Loucy (cell line): Measurements from ENCODE around the gene SLC2A11.

Experiments used
- H2AFZ ChIP-seq: fragments of 200-600 bp; sonication (generic); 2 replicates; pipeline ENCODE4 v1.6.0; 2016; ENCODE audit warnings: antibody characterized with exemption, mild to moderate bottlenecking, low read length, moderate library complexity
- H3F3A ChIP-seq: fragments of 200-600 bp; 2 replicates; pipeline ENCODE4 v1.6.0; 2016; ENCODE audit warnings: antibody characterized with exemption, low read depth, mild to moderate bottlenecking
- H3K27me3 ChIP-seq: fragments of 200-600 bp; sonication (generic); 2 replicates; pipeline ENCODE4 v1.6.1; 2014; ENCODE audit warnings: low read length, mild to moderate bottlenecking; ENCODE audit not compliant: insufficient read depth, poor library complexity, severe bottlenecking
- H3K36me3 ChIP-seq: fragments of 200-600 bp; sonication (generic); 2 replicates; pipeline ENCODE4 v1.6.1; 2016; ENCODE audit warnings: low read length; ENCODE audit not compliant: insufficient read depth
- H3K4me1 ChIP-seq: fragments of 200-600 bp; sonication (generic); 2 replicates; pipeline ENCODE4 v1.5.1; 2014; ENCODE audit warnings: low read length, mild to moderate bottlenecking; ENCODE audit not compliant: insufficient read depth, poor library complexity, severe bottlenecking
- H3K4me2 ChIP-seq: fragments of 200-600 bp; sonication (generic); 2 replicates; pipeline ENCODE4 v1.6.0; 2014; ENCODE audit warnings: antibody characterized with exemption, low read length, low read depth, mild to moderate bottlenecking; ENCODE audit not compliant: poor library complexity, severe bottlenecking
- H3K4me3 ChIP-seq: fragments of 200-600 bp; sonication (generic); 2 replicates; pipeline ENCODE4 v1.5.1; 2014; ENCODE audit warnings: low read length, mild to moderate bottlenecking, mixed read lengths; ENCODE audit not compliant: poor library complexity, severe bottlenecking
- H3K79me2 ChIP-seq: fragments of 200-600 bp; sonication (generic); 2 replicates; pipeline ENCODE4 v1.6.1; 2014; ENCODE audit warnings: low read length; ENCODE audit not compliant: insufficient read depth
- H3K9ac ChIP-seq: fragments of 200-600 bp; sonication (generic); 2 replicates; pipeline ENCODE4 v1.6.0; 2014; ENCODE audit warnings: mild to moderate bottlenecking, low read depth, low read length, moderate library complexity; ENCODE audit not compliant: poor library complexity, severe bottlenecking
- H3K9me2 ChIP-seq: fragments of 200-600 bp; sonication (generic); replicated peaks from 2 replicates; pipeline ENCODE4 v1.6.1; 2016; ENCODE audit warnings: low read depth, low read length, mixed read lengths
- H3K9me3 ChIP-seq: fragments of 200-600 bp; sonication (generic); 2 replicates; pipeline ENCODE4 v1.6.1; 2014; ENCODE audit warnings: mild to moderate bottlenecking, antibody characterized with exemption, low read length, low read depth; ENCODE audit not compliant: insufficient read depth
- H4K20me1 ChIP-seq: fragments of 200-600 bp; sonication (generic); 2 replicates; pipeline ENCODE4 v1.6.0; 2014; ENCODE audit warnings: antibody characterized with exemption, low read length, mild to moderate bottlenecking; ENCODE audit not compliant: insufficient read depth, poor library complexity, severe bottlenecking
- CTCF ChIP-seq: fragments of 200-600 bp; sonication (generic); conservative IDR thresholded peaks from 2 replicates; pipeline ENCODE4 v1.5.1; 2014; ENCODE audit warnings: mild to moderate bottlenecking, antibody characterized with exemption, low read length
- EZH2phosphoT487 ChIP-seq: fragments of 200-600 bp; IDR thresholded peaks from 2 replicates; pipeline ENCODE4 v1.6.1; 2018; ENCODE audit warnings: antibody characterized with exemption, mild to moderate bottlenecking, moderate library complexity, borderline replicate concordance

Gene SLC2A11

GRCh38 chr22:23888615-23889401 is 31.1 kb downstream of the SLC2A11 start:
- no peaks in the 10 kb centered on the region for H3K9me3 ChIP-seq
- H3K27me3 ChIP-seq = no peaks in the 10 kb centered on the region
- no peak overlapping the region for H3K9ac ChIP-seq
- H3K9me2 ChIP-seq = no peaks in the 10 kb centered on the region
- no peaks in the 10 kb centered on the region for H3K79me2 ChIP-seq
- H3F3A ChIP-seq = peaks cover 5% of the 10 kb centered on the region; the same call in 1 of the 2 replicates
- no peak overlapping the region for H3K4me2 ChIP-seq
- peak; percentile 29 for TF ChIP-seq CTCF
- no peak for TF ChIP-seq EZH2phosphoT487
- no peaks in the 10 kb centered on the region for H3K36me3 ChIP-seq
- H2AFZ ChIP-seq = no peak overlapping the region
- H3K4me3 ChIP-seq = no peak overlapping the region
- no peaks in the 10 kb centered on the region for H4K20me1 ChIP-seq
- H3K4me1 ChIP-seq = peaks cover 9% of the 10 kb centered on the region

GRCh38 chr22:23889620-23890019 is 31.9 kb downstream of the SLC2A11 start:
- TF ChIP-seq EZH2phosphoT487 = no peak
- TF ChIP-seq CTCF = no peak
- Histone ChIP-seq H3K4me1 (peaks cover 10% of the 10 kb centered on the region), H3K4me3 (no peak overlapping the region), H3F3A (peaks cover 5% of the 10 kb centered on the region; the same call in 1 of the 2 replicates), H3K4me2 (no peak overlapping the region), H4K20me1 (peaks cover 3% of the 10 kb centered on the region), H3K9me3 (no peaks in the 10 kb centered on the region), H3K9ac (no peak overlapping the region), H3K9me2 (no peaks in the 10 kb centered on the region), H3K36me3 (no peaks in the 10 kb centered on the region), H2AFZ (no peak overlapping the region), H3K79me2 (peaks cover 4% of the 10 kb centered on the region), H3K27me3 (peaks cover 3% of the 10 kb centered on the region)

GRCh38 chr22:23891726-23892125 is 34.1 kb downstream of the SLC2A11 start:
- Histone ChIP-seq H3K9me2 (no peaks in the 10 kb centered on the region), H3K79me2 (peaks cover 25% of the 10 kb centered on the region), H3K4me3 (no peak overlapping the region), H3K36me3 (peaks cover 16% of the 10 kb centered on the region; the same call in 1 of the 2 replicates), H3F3A (peaks cover 5% of the 10 kb centered on the region; the same call in 1 of the 2 replicates), H3K4me1 (peaks cover 20% of the 10 kb centered on the region), H2AFZ (no peak overlapping the region), H3K4me2 (no peak overlapping the region), H3K9me3 (no peaks in the 10 kb centered on the region), H3K9ac (no peak overlapping the region), H4K20me1 (peaks cover 23% of the 10 kb centered on the region), H3K27me3 (peaks cover 9% of the 10 kb centered on the region)
- TF ChIP-seq CTCF (no peak), EZH2phosphoT487 (no peak)
